ENCODE results near the gene CIAPIN1.
"Not testable (repeated sequence)": the region's sequence is repeated elsewhere in the genome, so short reads cannot be mapped to it uniquely, and the experiment has no call there.

Gene CIAPIN1

GRCh38 chr16:57403965-57404817, 43.0 kb downstream of the CIAPIN1 start, which contains the start of gene CCL17:
Gene CCL17, plus strand, starts transcription at chr16:57404767. Its CDS starts 9,166 bp downstream, at chr16:57413933.
- no peak for DNase-seq

DNA sequence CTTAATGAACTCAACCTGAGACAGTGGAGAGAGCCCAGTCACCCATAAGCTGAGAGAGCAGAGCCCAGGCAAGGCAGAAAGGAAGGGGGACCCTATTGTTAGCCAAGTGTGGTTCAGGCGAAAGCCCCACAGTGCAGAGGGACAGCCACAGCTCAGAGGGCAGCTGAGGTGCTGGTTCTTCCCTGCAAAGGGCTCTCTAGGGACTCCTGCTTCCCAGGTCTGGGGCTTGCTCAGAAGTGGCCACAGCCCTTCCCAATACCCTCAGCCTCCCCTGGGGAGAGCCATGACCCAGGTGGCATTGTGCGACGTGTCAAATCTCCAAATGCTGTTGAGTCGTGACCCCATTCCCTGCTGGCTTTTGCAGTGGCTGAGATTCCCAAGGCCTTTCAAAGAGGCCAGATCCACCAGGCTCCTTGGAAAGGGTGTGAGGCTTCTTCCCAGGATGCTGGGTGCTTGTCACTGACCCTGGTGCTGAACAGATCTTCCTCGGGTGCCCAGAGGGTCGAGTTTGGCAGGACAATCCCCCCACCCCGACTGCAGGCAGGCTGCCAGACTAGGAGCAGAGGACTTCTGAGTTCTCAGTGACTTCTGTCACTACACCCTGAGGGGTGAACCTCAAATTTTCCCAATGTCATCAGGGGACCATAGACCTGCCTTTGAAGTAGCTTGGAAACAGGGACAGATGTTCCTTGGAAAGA, 45.1 kb downstream of the CIAPIN1 start:
- DNase-seq = no peak

- not testable (repeated sequence) for DNase-seq
Observed at GRCh38 chr16:57397493-57397892, 49.7 kb downstream of the CIAPIN1 start.

DNA sequence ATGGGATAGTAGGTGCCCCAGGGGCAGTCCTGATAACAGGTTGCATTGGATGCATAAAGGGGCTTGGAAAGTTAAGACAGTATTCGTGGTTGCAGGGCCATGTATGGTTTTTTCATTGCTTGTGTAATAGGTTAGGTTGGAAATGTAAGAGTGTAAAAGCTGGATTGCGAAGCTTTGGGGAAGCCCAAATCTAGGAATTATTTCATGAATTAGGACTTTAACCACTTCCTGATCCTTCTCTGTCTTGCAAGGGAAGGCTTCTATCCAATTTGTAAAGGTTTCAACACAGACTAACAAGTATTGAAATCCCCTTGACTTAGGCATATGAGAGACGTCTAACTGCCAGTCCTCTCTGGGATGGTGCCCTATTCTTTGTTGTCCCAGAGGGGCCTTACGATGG, 50.4 kb downstream of the CIAPIN1 start:
- DNase-seq = no peak

DNA sequence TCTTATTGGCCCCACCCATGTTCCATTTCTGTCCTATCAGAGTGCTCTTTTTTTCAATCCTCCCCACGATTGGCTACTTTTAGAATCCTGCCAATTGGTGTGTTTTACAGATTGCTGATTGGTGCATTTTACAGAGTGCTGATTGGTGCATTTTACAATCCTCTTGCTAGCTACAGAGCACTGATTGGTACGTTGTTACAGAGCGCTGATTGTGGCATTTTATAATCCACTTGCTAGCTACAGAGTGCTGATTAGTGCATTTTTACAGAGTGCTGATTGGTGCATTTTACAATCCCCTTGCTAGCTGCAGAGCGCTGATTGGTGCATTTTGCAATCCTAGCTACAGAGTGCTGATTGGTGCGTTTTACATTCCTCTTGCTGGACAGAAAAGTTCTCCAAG, 52.2 kb downstream of the CIAPIN1 start:
- DNase-seq = no peak

DNA sequence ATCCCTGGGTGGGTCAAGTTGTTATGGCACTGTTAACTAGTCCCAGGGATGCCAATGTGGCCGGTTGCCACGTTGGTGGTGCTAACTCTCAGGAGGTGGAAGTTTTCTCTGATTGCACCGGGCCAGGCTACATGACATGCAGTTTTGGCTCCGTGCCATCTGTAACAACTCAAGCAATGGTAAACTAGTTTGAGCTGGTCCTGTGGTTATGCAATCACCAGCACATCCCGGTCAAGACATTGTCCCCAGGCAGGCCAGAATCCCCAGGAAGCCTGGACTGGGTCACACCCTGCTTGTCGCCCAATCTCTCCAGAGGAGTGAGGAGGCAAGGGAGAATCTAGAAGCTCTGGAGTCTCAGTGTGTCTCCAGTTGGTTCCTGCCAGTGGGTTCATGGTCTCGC, 52.7 kb downstream of the CIAPIN1 start:
- DNase-seq = no peak

DNA sequence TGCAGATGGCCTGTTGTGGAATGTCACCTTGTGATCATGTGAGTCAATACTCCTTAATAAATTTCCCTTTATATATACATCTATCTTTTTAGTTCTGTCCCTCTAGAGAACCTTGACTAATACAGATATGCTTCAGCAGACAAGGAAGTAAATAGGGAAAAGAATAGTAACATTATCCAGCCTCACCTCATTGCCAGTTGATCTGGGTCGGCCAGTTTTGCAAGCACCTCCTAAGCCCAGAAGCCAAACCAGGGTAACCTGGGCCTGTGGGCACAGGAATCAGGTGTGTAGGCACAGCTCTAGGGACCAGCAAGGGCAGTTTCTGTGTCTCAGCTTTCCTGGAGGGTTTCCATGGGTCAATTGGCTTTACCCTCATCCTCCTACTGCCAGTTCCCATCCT, 54.5 kb downstream of the CIAPIN1 start:
- DNase-seq = no peak

DNA sequence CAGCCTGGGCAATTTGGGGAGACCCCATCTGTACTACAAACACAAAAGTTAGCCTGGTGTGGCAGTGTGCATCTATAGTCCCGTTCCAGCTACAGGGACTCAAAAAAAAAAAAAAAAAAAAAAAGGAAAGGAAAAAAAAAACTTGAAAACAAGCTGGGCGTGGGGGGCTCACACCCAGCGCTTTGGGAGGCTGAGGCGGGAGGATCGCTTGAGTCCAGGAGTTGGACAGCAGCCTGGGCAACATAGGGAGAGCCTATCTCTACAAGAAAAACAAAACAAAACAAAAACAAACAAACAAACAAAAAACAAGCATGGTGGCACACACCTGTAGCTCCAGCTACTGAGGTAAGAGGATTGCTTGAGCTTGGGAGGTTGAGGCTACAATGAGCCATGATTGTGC, 55.5 kb downstream of the CIAPIN1 start:
- no peak for DNase-seq

GRCh38 chr16:57391300-57391699, 55.9 kb downstream of the CIAPIN1 start:
- DNase-seq = no peak

DNA sequence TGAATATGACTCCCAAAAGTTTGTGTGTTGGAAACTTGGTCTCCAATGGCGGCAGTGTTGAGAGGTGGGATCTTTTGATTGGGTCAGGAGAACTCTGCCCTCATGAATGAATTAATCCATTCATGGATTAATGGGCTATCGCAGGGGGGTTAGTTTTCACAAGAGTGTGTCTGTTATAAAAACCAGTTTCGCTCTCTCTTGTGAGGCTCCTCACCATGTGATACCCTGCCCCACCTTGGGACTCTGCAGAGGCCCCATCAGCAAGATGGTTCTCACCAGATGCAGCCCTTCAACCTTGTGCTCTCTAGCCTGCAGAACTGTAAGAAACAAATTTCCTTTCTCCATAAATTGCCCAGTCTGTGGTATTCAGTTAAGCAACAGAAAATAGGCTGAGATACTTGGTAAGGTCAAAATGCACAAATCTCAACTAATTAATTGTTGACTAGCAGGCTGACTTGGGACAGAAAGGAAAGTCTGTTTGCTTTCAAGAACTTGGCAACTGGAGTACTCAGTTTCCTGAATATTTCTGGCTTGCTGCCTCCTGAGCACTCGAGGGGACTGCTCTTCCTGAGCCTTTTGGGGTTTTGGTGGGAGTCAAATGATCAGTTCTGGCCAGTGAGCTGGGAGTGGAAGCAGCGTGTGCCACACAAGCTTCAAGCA, 56.4 kb downstream of the CIAPIN1 start:
- no peak for DNase-seq

GRCh38 chr16:57389087-57389468, 58.1 kb downstream of the CIAPIN1 start:
- DNase-seq = no peak

GRCh38 chr16:57388359-57389086, 58.7 kb downstream of the CIAPIN1 start:
- DNase-seq = no peak

DNA sequence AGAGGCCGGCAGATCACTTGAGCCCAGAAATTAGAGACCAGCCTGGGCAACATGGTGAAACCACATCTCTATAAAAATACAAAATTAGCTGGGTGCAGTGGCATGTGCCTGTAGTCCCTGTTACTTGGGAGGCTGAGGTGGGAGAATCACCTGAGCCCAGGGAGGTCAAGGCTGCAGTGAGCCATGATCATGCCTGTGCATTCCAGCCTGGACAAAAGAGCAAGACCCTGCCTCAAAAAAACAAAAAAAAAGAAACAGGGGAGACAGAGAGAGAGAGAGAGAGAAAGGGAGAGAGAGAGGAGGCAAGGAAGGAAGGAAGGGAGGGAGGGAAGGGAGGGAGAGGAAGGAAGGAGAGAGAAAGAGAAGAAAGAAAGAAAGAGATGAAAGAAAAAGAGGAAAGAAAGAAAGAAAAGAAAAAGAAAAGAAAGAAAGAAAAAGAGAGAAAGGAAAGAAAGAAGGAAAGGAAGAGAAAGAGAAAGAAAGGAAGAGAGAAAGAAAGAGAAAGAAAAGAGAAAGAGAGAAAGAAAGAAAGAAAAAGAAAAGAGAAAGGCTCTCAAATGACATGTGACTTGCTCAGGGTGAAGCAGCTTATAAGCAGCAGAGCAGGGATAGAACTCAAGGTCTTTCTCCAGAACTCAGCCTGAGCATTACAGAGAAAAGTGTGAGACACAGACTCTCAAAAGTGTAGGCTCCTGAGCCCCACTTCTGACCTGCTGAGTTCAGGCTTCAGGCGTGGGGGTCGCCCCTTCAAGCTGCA, 59.4 kb downstream of the CIAPIN1 start:
- no peak for DNase-seq

GRCh38 chr16:57386381-57386951, 60.7 kb downstream of the CIAPIN1 start:
- no peak for DNase-seq

DNA sequence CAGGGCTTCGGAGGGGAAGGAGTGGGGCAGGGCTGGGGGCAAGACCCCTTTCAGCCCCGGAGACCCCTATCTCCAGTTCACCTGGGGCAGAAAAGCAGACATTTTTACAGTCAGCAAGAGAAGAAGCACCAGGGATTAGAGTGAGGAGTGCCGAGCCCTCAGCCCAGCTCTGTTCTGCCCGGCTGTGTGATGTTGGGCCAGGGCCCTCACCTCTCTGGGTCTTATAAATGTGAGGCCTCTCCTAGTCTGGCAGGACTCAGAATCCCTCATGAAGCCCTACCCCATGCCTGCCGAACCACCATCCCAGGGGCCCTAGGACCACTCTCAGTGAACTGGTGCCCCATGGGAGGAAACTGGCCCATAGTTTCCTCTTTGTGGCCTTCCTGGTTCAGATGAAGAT, 62.1 kb downstream of the CIAPIN1 start:
- DNase-seq = no peak

DNA sequence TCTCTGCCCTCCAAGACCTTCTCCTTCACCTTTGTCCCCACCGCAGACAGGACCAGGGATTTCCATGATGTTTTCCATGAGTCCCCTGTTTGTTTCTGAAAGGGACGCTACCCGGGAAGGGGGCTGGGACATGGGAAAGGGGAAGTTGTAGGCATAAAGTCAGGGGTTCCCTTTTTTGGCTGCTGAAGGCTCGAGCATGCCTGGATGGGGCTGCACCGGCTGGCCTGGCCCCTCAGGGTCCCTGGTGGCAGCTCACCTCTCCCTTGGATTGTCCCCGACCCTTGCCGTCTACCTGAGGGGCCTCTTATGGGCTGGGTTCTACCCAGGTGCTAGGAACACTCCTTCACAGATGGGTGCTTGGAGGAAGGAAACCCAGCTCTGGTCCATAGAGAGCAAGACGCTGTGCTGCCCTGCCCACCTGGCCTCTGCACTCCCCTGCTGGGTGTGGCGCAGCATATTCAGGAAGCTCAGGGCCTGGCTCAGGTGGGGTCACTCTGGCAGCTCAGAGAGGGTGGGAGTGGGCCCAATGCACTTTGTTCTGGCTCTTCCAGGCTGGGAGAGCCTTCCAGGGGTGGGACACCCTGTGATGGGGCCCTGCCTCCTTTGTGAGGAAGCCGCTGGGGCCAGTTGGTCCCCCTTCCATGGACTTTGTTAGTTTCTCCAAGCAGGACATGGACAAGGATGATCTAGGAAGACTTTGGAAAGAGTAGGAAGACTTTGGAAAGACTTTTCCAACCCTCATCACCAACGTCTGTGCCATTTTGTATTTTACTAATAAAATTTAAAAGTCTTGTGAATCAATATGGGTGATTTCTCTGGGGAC, 62.7 kb downstream of the CIAPIN1 start:
- DNase-seq = no peak

GRCh38 chr16:57383276-57384247, 63.6 kb downstream of the CIAPIN1 start:
- DNase-seq = no peak

DNA sequence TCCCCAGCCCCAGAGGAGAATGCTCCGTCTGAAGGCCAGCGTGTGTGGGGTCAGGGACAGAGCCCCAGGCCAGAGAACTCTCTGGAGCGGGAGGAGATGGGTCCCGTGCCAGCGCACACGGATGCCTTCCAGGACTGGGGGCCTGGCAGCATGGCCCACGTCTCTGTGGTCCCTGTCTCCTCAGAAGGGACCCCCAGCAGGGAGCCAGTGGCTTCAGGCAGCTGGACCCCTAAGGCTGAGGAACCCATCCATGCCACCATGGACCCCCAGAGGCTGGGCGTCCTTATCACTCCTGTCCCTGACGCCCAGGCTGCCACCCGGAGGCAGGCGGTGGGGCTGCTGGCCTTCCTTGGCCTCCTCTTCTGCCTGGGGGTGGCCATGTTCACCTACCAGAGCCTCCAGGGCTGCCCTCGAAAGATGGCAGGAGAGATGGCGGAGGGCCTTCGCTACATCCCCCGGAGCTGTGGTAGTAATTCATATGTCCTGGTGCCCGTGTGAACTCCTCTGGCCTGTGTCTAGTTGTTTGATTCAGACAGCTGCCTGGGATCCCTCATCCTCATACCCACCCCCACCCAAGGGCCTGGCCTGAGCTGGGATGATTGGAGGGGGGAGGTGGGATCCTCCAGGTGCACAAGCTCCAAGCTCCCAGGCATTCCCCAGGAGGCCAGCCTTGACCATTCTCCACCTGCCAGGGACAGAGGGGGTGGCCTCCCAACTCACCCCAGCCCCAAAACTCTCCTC, 64.5 kb downstream of the CIAPIN1 start:
- no peak for DNase-seq

Data from NCI-H1930 (cell line).